ENCODE data around the gene LENG9.
"Not testable (repeated sequence)": the region's sequence is repeated elsewhere in the genome, so short reads cannot be mapped to it uniquely, and the experiment has no call there.

LENG9 gene

DNA sequence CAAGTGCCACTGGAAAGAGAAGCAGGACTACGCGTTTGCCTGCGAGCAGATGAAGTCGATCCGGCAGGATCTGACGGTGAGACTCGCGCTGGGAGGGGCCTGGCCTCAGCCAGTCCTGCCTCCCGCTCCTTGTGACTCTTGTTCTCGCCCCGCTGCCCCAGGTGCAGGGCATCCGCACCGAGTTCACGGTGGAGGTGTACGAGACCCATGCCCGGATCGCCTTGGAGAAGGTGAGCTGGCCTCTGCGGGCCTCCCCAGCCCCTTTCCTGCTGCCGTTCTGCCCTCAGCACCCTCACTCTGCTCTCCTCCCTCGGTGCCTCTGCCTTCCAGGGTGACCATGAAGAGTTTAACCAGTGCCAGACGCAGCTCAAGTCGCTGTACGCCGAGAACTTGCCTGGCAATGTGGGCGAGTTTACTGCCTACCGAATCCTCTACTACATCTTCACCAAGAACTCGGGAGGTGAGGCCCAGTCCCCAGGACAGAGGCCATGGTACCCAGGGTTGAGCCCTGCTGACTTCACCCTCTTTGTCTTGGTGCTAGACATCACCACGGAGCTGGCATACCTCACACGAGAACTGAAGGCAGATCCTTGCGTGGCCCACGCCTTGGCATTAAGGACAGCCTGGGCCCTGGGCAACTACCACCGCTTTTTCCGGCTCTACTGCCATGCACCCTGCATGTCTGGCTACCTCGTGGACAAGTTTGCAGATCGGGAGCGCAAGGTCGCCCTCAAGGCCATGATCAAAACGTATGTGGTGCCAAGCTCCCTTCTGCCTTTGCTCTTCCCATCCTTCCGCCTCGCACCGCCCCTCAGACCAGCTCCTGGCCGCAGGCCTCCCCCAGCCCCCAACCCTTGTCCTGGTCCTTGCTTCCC, 5.6 kb downstream of the LENG9 start:
- DNase-seq: no peak

DNA sequence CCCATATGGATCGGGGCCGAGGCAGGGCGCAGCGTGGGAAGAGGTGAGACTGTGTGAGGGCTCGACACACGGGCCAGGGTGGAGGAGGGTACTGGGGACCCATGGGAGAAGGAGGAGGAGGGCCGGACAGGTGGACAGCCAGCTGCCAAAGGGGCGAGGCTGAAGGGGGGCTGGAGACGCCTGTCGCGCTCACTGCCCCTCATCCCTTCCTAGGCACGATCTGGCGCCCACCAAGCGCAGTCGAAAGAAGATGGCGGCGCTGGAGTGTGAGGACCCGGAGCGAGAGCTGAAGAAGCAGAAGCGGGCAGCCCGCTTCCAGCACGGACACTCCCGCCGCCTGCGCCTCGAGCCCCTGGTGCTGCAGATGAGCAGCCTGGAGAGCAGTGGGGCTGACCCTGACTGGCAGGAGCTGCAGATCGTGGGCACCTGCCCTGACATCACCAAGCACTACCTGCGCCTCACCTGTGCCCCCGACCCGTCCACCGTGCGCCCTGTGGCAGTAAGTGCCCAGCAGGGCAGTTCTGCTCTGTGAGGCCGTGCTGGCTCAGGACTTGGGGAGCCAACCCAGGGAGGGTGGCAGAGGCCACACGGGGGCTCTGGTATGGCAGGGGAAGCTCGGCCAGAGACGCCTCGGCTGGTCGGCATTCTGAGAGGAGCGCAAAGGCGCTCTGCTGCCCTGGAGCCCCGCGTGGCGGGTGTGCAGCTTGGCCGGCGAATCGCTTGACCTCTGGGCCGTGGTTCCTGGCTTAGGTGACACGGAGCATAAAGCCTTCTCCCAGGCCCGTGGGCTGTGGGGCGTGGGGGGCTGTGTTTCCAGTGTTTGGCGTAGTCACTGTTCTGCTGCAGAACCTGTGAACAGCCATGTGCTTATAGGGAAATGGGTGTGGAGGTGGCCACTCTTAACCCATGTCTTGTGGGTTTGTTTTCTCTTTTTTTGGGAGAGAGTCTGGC, 6.9 kb downstream of the LENG9 start:
- DNase-seq: no peak

GRCh38 chr19:54455786-54456422, 7.7 kb downstream of the LENG9 start:
- DNase-seq: no peak

DNA sequence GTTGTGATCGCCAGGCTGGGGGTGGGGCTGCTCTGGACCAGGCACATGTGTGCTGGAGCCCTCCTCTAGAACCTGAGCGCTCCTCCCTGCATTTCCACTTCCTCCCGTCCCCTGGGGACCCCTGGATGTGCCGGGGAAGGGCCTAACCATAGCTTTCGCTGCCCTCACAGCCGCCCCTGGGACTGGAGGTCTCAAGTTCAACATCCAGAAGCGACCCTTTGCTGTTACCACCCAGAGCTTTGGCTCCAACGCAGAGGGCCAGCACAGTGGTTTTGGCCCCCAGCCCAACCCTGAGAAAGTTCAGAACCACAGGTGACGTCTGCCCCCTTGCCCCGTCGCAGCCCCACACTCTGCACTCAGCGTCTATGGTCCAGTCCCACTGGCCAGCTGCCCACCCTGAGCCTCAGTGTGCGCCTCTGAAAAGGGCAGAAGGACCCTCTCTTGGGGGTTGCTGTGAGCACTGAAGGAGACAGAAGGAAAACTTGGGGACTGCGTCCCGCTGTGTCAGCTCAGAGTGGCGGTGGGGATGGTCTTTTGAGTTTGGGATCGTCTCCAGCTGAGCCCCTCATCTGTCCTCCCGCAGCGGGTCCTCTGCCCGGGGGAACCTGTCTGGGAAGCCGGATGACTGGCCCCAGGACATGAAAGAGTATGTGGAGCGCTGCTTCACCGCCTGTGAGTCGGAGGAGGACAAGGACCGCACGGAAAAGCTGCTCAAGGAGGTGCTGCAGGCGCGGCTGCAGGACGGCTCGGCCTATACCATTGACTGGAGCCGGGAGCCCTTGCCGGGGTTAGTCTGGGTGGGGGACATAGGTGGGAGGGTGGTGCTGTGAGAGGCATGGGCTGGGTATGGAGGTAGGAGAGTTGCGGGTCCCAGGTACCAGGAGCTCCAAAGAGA, 8.6 kb downstream of the LENG9 start:
- no peak for DNase-seq

- no peak for DNase-seq
These were observed 9.4 kb downstream of the LENG9 start for GRCh38 chr19:54453921-54454780.

DNA sequence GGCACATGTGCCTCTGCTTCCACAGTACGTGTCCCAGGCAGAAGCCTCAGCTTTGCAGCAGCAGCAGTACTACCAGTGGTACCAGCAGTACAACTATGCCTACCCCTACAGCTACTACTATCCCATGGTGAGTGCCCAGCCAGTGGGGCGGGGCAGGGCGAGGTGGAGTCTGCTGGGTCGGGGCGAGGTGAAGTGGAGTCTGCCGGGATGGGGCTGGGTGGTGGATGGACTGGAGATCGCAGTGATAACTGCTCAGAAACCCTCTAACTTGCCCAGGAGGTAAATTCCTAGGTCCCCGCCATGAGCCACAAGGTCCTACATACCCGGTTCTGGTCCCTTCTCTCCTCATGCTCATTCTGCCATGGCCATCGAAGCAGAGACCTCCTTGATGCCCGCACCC, 11.0 kb downstream of the LENG9 start:
- DNase-seq: no peak

GRCh38 chr19:54451997-54452396, 11.6 kb downstream of the LENG9 start:
- DNase-seq: no peak

GRCh38 chr19:54451331-54451871, 12.2 kb downstream of the LENG9 start:
- no peak for DNase-seq

- DNase-seq: no peak
These were observed 13.9 kb downstream of the LENG9 start for GRCh38 chr19:54449701-54450069.

- peak; percentile 97 for DNase-seq
These were observed 14.5 kb downstream of the LENG9 start, which contains the start of gene LENG8 for GRCh38 chr19:54448774-54449700. Gene LENG8 (plus strand): TSS chr19:54449199. CDS start chr19:54451345, 2,146 bp downstream.

GRCh38 chr19:54448040-54448773, 15.4 kb downstream of the LENG9 start:
- DNase-seq: peak; percentile 65

DNA sequence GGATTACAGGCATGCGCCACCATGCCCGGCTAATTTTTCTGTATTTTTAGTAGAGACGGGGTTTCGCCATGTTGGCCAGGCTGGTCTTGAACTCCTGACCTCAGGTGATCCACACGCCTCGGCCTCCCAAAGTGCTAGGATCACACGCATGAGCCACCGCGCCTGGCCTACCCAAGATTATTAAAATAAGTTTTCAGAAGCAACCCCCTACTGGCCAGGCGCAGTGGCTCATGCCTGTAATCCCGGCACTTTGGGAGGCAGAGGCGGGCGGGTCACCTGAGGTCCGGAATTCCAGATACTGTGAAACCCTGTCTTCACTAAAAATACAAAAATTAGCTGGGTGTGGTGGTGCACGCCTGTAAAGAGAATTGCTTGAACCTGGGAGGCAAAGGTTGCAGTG, 17.2 kb downstream of the LENG9 start:
- not testable (repeated sequence) for DNase-seq

- DNase-seq: no peak
These were observed 18.8 kb downstream of the LENG9 start for GRCh38 chr19:54444737-54445136.

DNA sequence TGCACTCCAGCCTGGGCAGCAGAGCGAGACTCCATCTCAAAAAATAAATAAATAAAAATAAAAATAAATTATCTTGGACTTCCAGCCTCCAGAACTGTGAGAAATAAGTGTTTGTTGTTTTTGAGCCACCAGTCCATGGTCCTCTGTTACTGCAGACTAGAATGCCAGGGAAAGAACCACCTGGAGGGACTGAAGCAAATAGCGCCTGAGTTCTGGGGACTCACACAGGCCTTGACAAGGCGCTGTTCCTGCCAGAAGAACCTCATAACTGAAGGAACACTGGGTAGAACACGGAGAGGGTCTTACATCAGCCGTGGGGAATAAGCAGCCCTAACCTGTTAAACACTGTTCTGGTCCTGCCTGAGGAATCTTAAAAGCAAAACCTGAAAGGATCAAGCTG, 22.9 kb downstream of the LENG9 start:
- DNase-seq: no peak

DNA sequence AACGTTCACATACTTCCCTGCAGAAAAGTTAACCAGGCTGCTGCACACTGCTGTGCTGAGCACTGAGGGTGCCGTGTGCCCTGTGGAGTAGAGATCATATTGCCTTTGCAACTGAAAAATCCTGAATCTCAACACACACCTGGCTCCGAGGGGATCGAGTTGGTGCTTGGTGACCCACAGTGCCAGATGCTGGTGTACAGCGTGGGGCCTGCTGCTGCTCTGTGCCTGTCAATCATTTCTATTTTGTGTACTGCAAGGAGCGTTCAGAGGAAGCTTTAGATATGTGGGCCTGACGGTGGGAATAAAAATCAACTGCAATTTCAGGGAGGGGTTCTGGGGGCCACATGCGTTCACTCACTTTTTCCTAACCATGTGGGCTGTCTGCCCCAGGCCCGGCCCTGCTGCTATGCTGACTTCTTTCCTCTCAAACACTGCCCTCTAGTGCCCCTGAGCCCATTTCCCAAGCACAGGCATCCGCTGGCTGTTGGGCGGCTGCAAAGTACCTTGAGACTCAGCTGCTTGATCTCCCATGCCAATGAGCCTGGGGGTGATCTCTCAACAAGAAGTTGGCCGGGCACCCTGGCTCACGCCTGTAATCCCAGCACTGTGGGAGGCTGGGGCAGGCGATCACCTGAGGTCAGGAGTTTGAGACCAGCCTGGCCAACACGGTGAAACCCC, 24.3 kb downstream of the LENG9 start:
- peak; percentile 54 for DNase-seq

DNA sequence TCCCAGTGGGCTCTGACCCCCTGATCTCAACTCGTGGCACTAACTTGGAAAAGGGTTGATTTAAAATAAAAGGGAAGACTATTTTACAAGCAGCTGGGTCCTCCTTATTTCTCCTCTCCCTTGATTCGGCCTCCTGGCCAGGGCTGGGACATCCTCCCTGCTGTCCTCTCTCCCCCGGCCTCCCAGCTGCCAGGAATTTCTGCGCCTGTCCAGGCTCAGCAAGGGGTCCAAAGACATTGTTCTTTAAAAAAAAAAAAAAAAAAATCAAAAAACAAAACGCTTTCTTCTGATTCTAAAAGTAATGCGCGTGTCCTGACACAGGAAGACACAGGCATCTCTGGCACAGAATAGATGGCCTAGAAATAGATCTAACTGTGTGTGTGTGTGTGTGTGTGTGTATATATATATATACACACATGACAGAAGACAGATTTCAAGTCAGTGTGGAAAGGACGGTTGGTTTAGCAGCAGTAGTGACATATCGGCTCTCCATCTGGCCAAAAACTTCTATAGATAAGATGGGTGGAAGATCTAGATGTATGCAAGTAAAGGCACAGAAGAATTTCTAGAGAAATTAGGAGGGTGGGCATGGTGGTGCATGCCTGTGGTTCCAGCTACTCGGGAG, 26.8 kb downstream of the LENG9 start:
- DNase-seq: no peak

DNA sequence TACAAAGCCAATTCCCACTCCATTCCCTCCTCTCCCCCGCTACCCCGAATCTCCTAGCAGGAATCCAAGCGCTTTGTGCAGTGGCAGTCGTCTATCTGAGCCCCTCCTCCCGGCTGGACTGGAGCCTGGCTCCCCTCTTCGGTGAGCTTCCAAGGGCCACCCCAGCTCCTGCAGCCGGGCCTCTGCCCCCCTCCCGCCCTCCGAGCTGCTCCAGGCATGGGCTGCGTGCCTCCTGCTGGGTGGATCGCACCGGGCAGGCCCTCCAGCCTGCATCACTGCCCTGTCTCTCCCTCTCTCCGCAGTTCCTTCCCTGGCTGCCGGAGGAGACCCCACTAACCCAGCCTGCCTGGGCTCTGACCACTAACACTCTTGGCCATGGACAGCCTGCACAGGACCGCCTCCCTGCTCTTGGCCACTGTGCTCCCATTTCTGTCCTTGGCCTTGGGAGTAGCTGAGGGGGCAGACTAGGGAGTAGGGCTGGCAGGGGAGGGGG, 27.5 kb downstream of the LENG9 start:
- DNase-seq: no peak
